Ishikawa (cell line): Measurements from ENCODE around the gene SLC9A9.

Experiments
- CEBPB ChIP-seq: IDR thresholded peaks from 2 replicates; pipeline ENCODE4 v1.6.1; 2012
- CREB1 ChIP-seq: IDR thresholded peaks from 2 replicates; pipeline ENCODE4 v1.6.1; 2012; ENCODE audit warnings: low read depth
- EGR1 ChIP-seq: IDR thresholded peaks from 2 replicates; pipeline ENCODE4 v1.6.1; 2012
- EP300 ChIP-seq: IDR thresholded peaks from 2 replicates; pipeline ENCODE4 v1.6.1; 2012; ENCODE audit warnings: borderline replicate concordance
- FOXM1 ChIP-seq: IDR thresholded peaks from 2 replicates; pipeline ENCODE4 v1.6.1; 2012; ENCODE audit warnings: low read depth, borderline replicate concordance
- NFIC ChIP-seq: IDR thresholded peaks from 2 replicates; pipeline ENCODE4 v1.6.1; 2012
- RAD21 ChIP-seq: IDR thresholded peaks from 2 replicates; pipeline ENCODE4 v1.6.1; 2012; ENCODE audit warnings: low read depth
- TAF1 ChIP-seq: IDR thresholded peaks from 2 replicates; pipeline ENCODE4 v1.6.1; 2012; ENCODE audit warnings: low read depth, mild to moderate bottlenecking
- TCF12 ChIP-seq: IDR thresholded peaks from 2 replicates; pipeline ENCODE4 v1.6.1; 2012; ENCODE audit warnings: low read depth
- TEAD4 ChIP-seq: IDR thresholded peaks from 2 replicates; pipeline ENCODE4 v1.6.1; 2012
- YY1 ChIP-seq: IDR thresholded peaks from 2 replicates; pipeline ENCODE4 v1.6.1; 2012; ENCODE audit warnings: low read depth
- ZBTB7A ChIP-seq: IDR thresholded peaks from 2 replicates; pipeline ENCODE4 v1.6.1; 2012; ENCODE audit warnings: low read depth
- TF ChIP-seq, protein P1 (sequence below): IDR thresholded peaks from 2 replicates; pipeline ENCODE4 v1.6.1; 2012
- TF ChIP-seq, protein P2 (sequence below): IDR thresholded peaks from 2 replicates; pipeline ENCODE4 v1.6.1; 2012
- TF ChIP-seq, protein P3 (sequence below): IDR thresholded peaks from 2 replicates; pipeline ENCODE4 v1.6.1; 2012; ENCODE audit warnings: low read depth, mild to moderate bottlenecking

The SLC9A9 gene

DNA sequence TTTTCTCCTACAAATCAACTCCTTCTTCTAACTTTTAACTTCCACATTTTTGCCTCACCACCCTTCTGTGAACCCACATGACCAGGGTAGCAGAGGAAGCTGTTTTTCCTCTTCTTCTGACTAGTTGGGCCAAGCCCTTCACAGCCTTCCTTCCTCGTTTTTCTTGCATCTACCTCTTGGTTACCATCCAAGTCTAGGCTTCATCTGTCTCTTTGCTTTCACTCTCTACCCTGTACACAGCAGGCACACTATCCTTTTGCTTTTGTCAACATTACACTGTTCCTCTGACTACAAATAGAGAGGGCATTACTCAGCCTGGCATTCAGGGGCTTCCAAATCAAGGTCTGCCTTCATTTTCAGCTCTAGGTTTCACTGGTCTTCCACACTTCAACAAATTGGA lies 22.0 kb downstream of the SLC9A9 start:
- TF ChIP-seq RAD21, result no peak
- no peak for TF ChIP-seq TAF1
- TF ChIP-seq CREB1, result no peak
- TF ChIP-seq NFIC, result no peak
- no peak for TF ChIP-seq TCF12
- no peak for TF ChIP-seq CEBPB
- TF ChIP-seq, protein P1, sequence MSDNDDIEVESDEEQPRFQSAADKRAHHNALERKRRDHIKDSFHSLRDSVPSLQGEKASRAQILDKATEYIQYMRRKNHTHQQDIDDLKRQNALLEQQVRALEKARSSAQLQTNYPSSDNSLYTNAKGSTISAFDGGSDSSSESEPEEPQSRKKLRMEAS, result no peak
- TF ChIP-seq, protein P2, sequence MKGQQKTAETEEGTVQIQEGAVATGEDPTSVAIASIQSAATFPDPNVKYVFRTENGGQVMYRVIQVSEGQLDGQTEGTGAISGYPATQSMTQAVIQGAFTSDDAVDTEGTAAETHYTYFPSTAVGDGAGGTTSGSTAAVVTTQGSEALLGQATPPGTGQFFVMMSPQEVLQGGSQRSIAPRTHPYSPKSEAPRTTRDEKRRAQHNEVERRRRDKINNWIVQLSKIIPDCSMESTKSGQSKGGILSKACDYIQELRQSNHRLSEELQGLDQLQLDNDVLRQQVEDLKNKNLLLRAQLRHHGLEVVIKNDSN, result no peak
- TF ChIP-seq YY1, result no peak
- no peak for TF ChIP-seq EGR1
- no peak for TF ChIP-seq FOXM1
- no peak for TF ChIP-seq TEAD4
- no peak for TF ChIP-seq ZBTB7A
- no peak for TF ChIP-seq EP300
- TF ChIP-seq, protein P3, sequence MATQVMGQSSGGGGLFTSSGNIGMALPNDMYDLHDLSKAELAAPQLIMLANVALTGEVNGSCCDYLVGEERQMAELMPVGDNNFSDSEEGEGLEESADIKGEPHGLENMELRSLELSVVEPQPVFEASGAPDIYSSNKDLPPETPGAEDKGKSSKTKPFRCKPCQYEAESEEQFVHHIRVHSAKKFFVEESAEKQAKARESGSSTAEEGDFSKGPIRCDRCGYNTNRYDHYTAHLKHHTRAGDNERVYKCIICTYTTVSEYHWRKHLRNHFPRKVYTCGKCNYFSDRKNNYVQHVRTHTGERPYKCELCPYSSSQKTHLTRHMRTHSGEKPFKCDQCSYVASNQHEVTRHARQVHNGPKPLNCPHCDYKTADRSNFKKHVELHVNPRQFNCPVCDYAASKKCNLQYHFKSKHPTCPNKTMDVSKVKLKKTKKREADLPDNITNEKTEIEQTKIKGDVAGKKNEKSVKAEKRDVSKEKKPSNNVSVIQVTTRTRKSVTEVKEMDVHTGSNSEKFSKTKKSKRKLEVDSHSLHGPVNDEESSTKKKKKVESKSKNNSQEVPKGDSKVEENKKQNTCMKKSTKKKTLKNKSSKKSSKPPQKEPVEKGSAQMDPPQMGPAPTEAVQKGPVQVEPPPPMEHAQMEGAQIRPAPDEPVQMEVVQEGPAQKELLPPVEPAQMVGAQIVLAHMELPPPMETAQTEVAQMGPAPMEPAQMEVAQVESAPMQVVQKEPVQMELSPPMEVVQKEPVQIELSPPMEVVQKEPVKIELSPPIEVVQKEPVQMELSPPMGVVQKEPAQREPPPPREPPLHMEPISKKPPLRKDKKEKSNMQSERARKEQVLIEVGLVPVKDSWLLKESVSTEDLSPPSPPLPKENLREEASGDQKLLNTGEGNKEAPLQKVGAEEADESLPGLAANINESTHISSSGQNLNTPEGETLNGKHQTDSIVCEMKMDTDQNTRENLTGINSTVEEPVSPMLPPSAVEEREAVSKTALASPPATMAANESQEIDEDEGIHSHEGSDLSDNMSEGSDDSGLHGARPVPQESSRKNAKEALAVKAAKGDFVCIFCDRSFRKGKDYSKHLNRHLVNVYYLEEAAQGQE, result no peak

DNA sequence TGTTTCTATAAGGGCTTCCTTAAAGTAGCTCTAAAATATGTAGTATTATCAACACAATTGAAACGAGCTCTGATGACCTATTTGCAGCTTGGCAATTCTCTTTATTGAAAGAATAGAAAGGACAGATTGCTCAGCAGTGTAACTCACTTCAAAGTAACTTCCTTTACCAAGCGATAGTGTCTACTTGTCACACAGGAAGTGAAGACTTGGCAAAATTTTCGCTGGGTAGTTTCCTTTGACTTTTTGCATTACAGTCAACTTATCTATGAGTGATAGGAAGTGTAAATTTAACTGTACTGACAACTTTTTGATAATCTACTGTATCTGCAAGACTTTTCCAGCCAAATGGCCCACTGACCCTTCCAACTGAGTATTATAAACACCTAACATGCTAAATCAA lies 22.8 kb downstream of the SLC9A9 start:
- TF ChIP-seq, protein P1, result no peak
- no peak for TF ChIP-seq EGR1
- no peak for TF ChIP-seq CEBPB
- no peak for TF ChIP-seq TEAD4
- TF ChIP-seq FOXM1, result no peak
- TF ChIP-seq, protein P3, result no peak
- no peak for TF ChIP-seq EP300
- TF ChIP-seq CREB1, result no peak
- TF ChIP-seq TCF12, result no peak
- TF ChIP-seq NFIC, result no peak
- TF ChIP-seq, protein P2, result no peak
- TF ChIP-seq YY1, result no peak
- no peak for TF ChIP-seq RAD21
- TF ChIP-seq ZBTB7A, result no peak
- no peak for TF ChIP-seq TAF1

DNA sequence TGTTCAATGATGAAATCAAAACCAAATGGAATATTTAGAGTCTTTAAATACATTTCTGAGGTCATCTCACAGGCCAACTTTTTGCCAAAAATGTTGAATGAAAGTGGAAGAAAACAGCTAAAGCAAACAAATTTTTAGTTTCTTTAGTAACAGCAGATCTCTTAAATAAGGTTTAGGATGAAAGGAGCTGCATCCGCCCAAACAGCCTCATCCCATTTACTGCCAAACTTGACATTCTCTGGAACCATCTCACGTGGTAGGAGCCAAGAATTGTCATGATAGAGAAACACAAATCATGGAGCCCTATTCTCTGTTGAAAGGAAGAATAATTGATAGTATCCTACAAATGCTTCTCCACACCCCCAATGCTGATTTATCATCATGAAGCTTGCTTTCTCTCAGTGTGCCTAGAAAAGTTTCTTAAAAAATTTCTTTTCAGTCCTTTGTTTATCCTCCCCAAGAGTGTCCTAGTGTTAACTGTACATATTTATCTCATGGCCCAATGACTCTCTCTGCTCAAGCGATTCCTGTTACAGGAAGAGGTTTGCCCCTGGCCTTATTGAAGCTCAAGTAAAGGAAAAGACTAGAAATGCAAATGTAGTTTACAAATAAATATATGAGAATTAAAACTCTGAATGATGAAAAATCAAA lies 23.4 kb downstream of the SLC9A9 start:
- no peak for TF ChIP-seq YY1
- TF ChIP-seq RAD21, result no peak
- TF ChIP-seq, protein P2, result no peak
- no peak for TF ChIP-seq NFIC
- TF ChIP-seq EGR1, result no peak
- TF ChIP-seq, protein P1, result no peak
- TF ChIP-seq FOXM1, result no peak
- TF ChIP-seq ZBTB7A, result no peak
- no peak for TF ChIP-seq TCF12
- TF ChIP-seq CREB1, result no peak
- no peak for TF ChIP-seq TEAD4

DNA sequence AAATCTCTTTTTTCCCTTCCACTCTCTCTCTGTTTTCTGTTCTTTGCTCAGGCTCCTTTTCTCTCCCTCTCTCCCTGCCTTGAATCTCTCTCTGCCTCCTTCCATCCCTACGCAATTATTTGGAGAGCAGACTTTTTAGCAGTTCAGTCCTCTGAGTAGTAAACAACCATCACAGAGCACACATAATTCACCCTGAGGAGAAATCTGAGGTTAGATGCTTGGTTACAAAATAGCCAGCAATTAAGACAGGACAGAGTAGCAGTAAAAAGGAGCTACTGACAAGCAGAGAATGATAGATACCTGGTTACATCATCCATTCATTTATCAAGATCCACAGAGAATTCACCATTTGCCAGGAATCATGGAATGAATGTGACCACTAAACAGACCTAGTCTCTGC lies 25.5 kb downstream of the SLC9A9 start:
- TF ChIP-seq CEBPB, result no peak
- TF ChIP-seq, protein P1, result no peak
- TF ChIP-seq, protein P2, result no peak
- no peak for TF ChIP-seq TEAD4
- no peak for TF ChIP-seq EGR1
- no peak for TF ChIP-seq FOXM1
- no peak for TF ChIP-seq YY1
- TF ChIP-seq TCF12, result no peak
- no peak for TF ChIP-seq RAD21
- TF ChIP-seq CREB1, result no peak
- TF ChIP-seq, protein P3, result no peak
- no peak for TF ChIP-seq TAF1
- TF ChIP-seq EP300, result no peak
- no peak for TF ChIP-seq ZBTB7A
- no peak for TF ChIP-seq NFIC
